Choroid plexus epithelial cell (primary cell): ENCODE data around the gene AHRR.
A peak's percentile ranks its signal among the peaks of the same experiment; 100 is the strongest.
"Not testable (repeated sequence)": the region's sequence is repeated elsewhere in the genome, so short reads cannot be mapped to it uniquely, and the experiment has no call there.

Experiments
- DNase-seq: peaks from one replicate; pipeline ENCODE4 v3.0.0-alpha.2; 2010; ENCODE audit warnings: low read depth
- H3K4me3 ChIP-seq: 2 replicates; pipeline ENCODE4 v1.5.1; 2011; ENCODE audit warnings: low read depth, mild to moderate bottlenecking, control low read depth, low read length, moderate library complexity
- TF ChIP-seq, protein P1 (sequence below): conservative IDR thresholded peaks from 2 replicates; pipeline ENCODE4 v1.5.1; 2011; ENCODE audit warnings: low read depth, mild to moderate bottlenecking, control low read depth, inconsistent platforms, low read length, moderate library complexity

The AHRR gene

DNA sequence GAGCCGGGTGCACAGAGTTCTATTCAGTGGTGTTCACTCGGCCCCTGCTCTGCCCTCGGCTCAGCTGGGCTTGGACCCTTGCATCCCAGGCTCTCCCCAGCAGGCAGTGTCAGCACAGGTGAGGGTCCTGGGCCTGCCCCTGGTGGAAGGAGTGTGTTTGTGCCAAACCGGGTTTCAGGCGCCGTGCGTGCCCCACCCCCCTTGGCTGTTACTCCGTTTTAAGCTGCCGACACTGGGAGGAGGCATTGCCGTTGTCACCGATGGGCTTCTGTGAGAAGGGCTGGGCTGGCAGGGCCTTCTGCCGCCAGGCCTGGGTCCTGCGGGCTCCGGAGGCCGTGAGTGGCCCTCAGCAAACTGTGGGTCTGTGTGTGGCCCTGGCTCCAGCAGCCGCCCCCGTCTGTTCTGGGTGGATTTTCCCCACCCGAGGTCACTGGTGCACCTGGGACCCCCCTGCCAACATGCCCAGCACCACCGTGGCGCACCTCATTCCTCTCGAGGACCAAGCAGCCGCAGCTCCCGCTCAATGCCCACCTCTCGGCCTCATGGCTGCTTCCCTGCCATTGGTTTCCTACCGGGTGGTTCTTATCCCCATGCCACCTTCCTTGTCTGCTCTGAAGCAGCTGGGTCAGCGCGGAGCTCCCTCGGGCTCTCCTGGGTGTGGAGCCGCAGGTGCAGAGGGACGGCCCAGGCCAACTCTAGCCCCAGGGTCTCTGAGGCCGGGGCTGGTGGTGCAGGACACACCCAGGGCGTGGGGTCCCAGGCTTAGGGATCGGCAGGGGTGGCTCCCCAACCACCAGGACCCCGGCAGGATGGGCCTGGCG lies 77.2 kb downstream of the AHRR start:
- DNase-seq = no peak
- TF ChIP-seq, protein P1, sequence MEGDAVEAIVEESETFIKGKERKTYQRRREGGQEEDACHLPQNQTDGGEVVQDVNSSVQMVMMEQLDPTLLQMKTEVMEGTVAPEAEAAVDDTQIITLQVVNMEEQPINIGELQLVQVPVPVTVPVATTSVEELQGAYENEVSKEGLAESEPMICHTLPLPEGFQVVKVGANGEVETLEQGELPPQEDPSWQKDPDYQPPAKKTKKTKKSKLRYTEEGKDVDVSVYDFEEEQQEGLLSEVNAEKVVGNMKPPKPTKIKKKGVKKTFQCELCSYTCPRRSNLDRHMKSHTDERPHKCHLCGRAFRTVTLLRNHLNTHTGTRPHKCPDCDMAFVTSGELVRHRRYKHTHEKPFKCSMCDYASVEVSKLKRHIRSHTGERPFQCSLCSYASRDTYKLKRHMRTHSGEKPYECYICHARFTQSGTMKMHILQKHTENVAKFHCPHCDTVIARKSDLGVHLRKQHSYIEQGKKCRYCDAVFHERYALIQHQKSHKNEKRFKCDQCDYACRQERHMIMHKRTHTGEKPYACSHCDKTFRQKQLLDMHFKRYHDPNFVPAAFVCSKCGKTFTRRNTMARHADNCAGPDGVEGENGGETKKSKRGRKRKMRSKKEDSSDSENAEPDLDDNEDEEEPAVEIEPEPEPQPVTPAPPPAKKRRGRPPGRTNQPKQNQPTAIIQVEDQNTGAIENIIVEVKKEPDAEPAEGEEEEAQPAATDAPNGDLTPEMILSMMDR = no peak
- H3K4me3 ChIP-seq = no peak overlapping the region

DNA sequence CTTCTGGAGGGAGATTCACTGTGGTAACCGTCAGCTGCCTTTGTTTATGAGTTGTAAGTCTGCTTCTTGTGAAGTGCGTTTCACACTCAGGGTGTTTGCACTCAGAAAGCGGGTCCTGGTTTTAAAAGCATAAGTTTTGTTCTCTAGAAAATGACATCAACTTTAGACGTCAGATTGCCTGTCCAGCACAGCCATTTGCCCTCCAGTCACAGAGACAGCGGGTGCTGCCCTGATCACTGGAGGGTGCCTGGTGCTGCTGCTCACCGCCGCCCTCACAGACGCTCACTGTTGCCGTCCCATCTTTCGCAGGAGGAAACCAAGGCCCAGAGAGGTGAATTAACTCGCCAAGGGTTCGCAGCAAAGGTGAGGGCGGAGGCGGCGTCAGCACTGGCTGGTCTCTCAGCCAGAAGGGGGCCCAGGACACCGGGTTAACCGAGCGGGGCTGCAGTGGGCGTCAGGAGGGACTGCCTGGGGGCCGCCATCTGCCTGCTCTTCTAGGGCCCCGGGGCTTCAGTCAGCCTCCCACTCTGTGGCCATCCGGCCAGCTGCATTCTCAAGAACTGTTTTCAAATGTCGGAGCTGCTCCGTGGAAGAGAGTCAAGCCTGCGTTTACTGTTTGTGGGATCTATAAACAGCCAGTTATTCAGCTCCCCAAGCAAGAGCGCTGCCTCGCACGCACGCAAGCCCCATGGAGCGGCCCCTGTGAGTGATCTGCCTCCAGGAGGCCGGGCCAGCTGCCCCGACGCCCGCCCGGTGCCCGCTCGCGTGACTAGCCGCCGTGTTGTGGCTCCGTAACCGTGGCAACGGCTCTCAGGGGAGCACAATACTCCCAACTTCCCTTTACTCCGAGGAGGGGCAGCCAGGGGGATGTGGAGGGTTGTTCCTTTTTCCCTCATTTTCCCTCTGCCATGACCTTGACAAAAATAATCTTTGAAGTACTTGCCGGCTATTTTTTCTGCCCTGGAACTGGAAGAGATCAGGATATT lies 78.1 kb downstream of the AHRR start:
- H3K4me3 ChIP-seq = peak overlapping the region; percentile 23
- TF ChIP-seq, protein P1 = no peak
- DNase-seq = peak; percentile 82

DNA sequence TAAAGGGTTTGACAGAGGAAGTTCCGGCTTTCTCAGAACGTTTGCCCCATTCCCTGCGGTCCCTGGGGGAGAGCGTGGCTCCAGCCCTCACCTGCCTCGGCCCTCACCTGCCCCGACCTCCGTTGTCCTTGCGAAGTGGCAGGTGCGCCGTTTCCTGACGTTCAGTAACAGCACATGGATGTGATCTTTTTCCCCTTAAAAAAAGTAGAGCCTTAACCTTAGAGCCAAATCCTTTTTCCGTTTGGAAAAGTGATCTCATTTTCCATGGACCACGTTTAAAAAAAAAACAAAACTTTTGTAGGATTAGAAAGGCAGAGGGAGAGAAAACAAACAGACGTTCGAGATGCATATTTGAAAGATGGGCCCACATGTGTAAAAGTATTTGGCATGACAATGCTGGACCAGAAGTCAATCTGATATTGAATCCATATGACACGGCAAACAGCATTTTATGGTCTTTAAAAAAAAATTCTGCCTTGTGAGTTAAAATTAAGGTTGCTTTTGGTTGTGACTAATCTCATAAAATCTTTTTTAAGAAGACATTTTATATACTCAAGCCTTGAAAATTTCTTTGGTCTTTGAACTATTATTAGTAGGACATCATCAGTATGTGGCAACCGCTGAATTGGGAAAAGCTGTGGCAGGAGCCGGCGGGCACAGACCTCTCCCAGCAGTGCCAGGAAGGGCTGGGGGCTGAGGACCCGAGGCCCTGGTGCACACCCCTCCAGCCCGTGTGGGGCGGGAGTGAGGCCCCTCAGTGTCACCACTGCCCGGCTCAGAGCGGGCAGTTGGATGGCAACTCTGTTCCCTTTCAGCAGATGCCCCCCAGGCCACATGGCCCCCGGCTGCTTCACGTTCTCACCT lies 79.0 kb downstream of the AHRR start:
- peak overlapping the region; percentile 23 for H3K4me3 ChIP-seq
- TF ChIP-seq, protein P1 = no peak
- no peak for DNase-seq

DNA sequence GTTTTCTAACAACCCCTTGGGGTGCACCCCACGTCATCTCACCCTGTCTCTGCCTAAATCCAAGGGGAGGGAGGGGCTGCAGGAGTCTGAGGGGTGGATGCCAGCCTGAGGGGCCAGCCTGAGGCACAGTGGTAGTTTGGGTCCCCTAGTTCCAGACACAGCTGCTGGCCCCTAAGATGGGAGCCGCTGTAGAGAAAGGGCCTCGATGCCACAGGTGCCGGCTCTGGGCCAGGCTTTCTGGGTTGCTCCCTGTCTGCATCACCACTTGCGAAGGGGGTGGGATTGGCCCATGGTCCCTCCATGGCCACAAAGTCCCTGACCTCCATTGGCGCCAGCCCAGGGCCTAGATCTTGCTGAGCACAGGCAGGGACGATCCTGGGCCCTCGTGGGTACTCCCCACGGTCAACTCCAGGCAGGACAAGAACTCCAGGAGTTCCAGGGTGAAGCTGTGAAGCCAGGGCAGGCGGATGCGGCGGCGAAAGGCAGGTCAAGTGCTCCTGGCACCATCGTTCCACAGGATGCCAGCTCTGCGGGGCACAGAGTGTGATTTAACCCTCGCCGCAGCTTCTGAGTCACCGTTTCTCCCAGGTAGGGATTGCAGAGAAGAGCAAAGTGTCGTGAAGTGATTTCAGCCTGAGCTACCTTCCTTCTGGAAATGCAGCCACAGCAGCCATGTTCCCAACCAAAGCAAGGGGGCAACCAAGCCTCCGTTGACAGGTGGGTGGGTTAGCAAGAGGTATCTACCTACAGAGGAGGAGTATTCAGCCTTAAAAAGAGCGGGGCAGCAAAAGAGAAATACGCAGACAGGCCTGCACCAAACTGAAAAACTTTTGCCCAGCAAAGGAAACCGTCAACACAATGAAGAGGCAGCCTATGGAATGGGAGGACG lies 79.9 kb downstream of the AHRR start:
- DNase-seq = no peak
- TF ChIP-seq, protein P1 = no peak
- H3K4me3 ChIP-seq = no peak overlapping the region

DNA sequence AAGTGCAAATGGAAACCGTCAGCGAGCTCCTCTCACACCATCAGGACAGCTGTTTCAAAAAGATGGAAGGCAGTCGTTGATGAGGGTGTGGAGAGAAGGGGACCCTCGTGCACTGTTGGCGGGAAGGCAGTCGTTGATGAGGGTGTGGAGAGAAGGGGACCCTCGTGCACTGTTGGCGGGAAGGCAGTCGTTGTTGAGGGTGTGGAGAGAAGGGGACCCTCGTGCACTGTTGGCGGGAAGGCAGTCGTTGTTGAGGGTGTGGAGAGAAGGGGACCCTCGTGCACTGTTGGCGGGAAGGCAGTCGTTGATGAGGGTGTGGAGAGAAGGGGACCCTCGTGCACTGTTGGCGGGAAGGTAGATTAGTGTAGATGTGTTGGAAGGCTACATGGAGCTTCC lies 80.7 kb downstream of the AHRR start:
- not testable (repeated sequence) for H3K4me3 ChIP-seq, DNase-seq

DNA sequence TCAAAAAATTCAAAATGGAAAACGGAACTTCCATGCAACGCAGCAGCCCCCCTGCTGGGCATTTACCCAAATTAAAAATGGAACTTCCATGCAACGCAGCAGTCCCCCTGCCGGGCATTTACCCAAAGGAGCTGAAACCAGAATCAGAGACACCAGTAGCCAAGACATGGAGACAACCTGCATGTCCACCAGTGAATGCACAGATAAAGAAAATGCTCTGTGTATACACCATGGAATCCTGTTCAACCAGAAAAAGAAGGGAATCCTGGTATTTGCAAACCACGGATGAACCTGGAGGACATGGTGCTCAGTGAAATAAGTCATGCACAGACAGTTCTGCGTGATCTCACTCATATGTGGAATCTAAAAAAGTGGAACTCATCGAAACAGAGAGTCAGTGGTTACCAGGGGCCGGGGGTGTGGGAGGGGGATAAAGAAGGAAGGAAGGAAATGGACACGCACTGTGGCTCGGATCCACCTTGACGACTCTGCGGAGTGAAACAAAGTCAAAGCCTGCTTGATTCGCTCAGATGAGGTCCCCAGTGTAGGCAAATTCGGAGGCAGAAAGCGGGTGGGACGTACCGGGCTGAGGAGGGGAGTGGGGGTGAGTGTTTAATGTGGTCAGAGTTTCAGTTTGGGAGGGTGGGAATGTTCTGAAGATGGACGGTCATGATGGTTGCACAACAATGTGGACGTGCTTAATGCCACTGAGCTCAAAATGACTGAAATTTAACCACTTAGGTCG lies 81.3 kb downstream of the AHRR start:
- TF ChIP-seq, protein P1 = no peak
- no peak for DNase-seq
- H3K4me3 ChIP-seq = no peak overlapping the region
